Neuronal stem cell (in vitro differentiated cells): ENCODE data around the gene RNF214.
A peak's percentile ranks its signal among the peaks of the same experiment; 100 is the strongest.

ENCODE experiments used
- DNase-seq: peaks from one replicate; pipeline ENCODE4 v3.0.0-alpha.2; 2013; ENCODE audit warnings: low spot score
- H2AFZ ChIP-seq: one replicate; pipeline ENCODE4 v1.6.1; 2013; ENCODE audit warnings: mild to moderate bottlenecking, low read length, inconsistent platforms
- H2AK5ac ChIP-seq: 2 replicates; pipeline ENCODE4 v1.6.1; 2013; ENCODE audit warnings: low read depth, mild to moderate bottlenecking, inconsistent platforms, low read length, moderate library complexity, mixed read lengths
- H2BK120ac ChIP-seq: 2 replicates; pipeline ENCODE4 v1.6.1; 2013; ENCODE audit warnings: low read depth, mild to moderate bottlenecking, inconsistent platforms, low read length, moderate library complexity, mixed read lengths
- H2BK12ac ChIP-seq: one replicate; pipeline ENCODE4 v1.6.1; 2013; ENCODE audit warnings: low read length, inconsistent platforms
- H2BK15ac ChIP-seq: 2 replicates; pipeline ENCODE4 v1.6.1; 2013; ENCODE audit warnings: mild to moderate bottlenecking, low read length, inconsistent platforms, mixed read lengths
- H2BK5ac ChIP-seq: one replicate; pipeline ENCODE4 v1.6.1; 2013; ENCODE audit warnings: inconsistent platforms, mild to moderate bottlenecking, low read length, moderate library complexity
- H3K14ac ChIP-seq: one replicate; pipeline ENCODE4 v1.6.1; 2013; ENCODE audit warnings: low read length, inconsistent platforms
- H3K18ac ChIP-seq: 2 replicates; pipeline ENCODE4 v1.6.1; 2013; ENCODE audit warnings: low read length, inconsistent platforms
- H3K23ac ChIP-seq: 2 replicates; pipeline ENCODE4 v1.6.1; 2013; ENCODE audit warnings: low read depth, mild to moderate bottlenecking, mixed read lengths, low read length, inconsistent platforms; ENCODE audit not compliant: poor library complexity
- H3K27ac ChIP-seq: replicated peaks from 3 replicates; pipeline ENCODE4 v1.5.1; 2013; ENCODE audit warnings: low read length, inconsistent platforms
- H3K27me3 ChIP-seq, 3 experiments: 2 replicates each; pipeline ENCODE4 v1.6.1; 2013; ENCODE audit warnings: low read length in 3 of 3, mild to moderate bottlenecking in 2 of 3, inconsistent platforms in 1 of 3, low read depth in 1 of 3, mixed read lengths in 1 of 3, moderate library complexity in 1 of 3; ENCODE audit not compliant: control insufficient read depth in 3 of 3, insufficient read depth in 3 of 3
- H3K36me3 ChIP-seq, 2 donors: replicated peaks in 1 of 2; 2 replicates each; pipeline ENCODE4 v1.6.1; 2013; ENCODE audit warnings: low read length in 2 of 2; ENCODE audit not compliant: control insufficient read depth in 2 of 2, insufficient read depth in 2 of 2
- H3K4ac ChIP-seq: 2 replicates; pipeline ENCODE4 v1.6.1; 2013; ENCODE audit warnings: inconsistent platforms, mild to moderate bottlenecking, low read length, moderate library complexity
- H3K4me1 ChIP-seq, 2 donors: 1 replicate in 1 of 2; 2 replicates in 1 of 2; pipeline ENCODE4 v1.6.1; 2013; ENCODE audit warnings: low read length in 2 of 2, low read depth in 1 of 2; ENCODE audit not compliant: control insufficient read depth in 2 of 2, insufficient read depth in 1 of 2
- H3K4me2 ChIP-seq: one replicate; pipeline ENCODE4 v1.6.1; 2013; ENCODE audit warnings: mild to moderate bottlenecking, low read length, inconsistent platforms; ENCODE audit not compliant: insufficient read depth, poor library complexity, severe bottlenecking
- H3K4me3 ChIP-seq, 2 donors: 2 replicates each; pipeline ENCODE4 v1.5.1; 2013; ENCODE audit warnings: low read length in 2 of 2, mild to moderate bottlenecking in 2 of 2, inconsistent platforms in 1 of 2, moderate library complexity in 1 of 2
- H3K79me1 ChIP-seq: one replicate; pipeline ENCODE4 v1.6.1; 2013; ENCODE audit warnings: low read depth, mild to moderate bottlenecking, inconsistent platforms, low read length, moderate library complexity
- H3K9ac ChIP-seq: one replicate; pipeline ENCODE4 v1.6.1; 2013; ENCODE audit warnings: mild to moderate bottlenecking, low read depth, low read length, inconsistent platforms; ENCODE audit not compliant: poor library complexity
- H3K9me3 ChIP-seq, 2 donors: replicated peaks in 1 of 2; 2 replicates each; pipeline versions ENCODE3 to v1.6.1; 2013; ENCODE audit warnings: low read length in 2 of 2, mild to moderate bottlenecking in 2 of 2, inconsistent platforms in 1 of 2, low read depth in 1 of 2, mixed read lengths in 1 of 2, moderate library complexity in 1 of 2; ENCODE audit not compliant: control insufficient read depth in 2 of 2, insufficient read depth in 1 of 2
- H4K8ac ChIP-seq: one replicate; pipeline ENCODE4 v1.6.1; 2013; ENCODE audit warnings: low read depth, mild to moderate bottlenecking, inconsistent platforms, low read length, moderate library complexity
- H4K91ac ChIP-seq: one replicate; pipeline ENCODE4 v1.6.1; 2013; ENCODE audit warnings: low read length, low read depth, mild to moderate bottlenecking, inconsistent platforms; ENCODE audit not compliant: poor library complexity
- WGBS, 2 donors: extraction: QIAGEN DNeasy Blood & Tissue Kit; methylation state at CpG; one replicate each; pipeline ENCODE4 v1.1.7; 2013; ENCODE audit warnings: missing lambda C conversion rate in 2 of 2, mixed read lengths in 1 of 2; ENCODE audit not compliant: insufficient read length in 2 of 2, insufficient replicate concordance in 1 of 2; ENCODE audit errors: extremely low coverage in 2 of 2; 5-methylcytosine and 5-hydroxymethylcytosine counted together

The RNF214 gene

DNA sequence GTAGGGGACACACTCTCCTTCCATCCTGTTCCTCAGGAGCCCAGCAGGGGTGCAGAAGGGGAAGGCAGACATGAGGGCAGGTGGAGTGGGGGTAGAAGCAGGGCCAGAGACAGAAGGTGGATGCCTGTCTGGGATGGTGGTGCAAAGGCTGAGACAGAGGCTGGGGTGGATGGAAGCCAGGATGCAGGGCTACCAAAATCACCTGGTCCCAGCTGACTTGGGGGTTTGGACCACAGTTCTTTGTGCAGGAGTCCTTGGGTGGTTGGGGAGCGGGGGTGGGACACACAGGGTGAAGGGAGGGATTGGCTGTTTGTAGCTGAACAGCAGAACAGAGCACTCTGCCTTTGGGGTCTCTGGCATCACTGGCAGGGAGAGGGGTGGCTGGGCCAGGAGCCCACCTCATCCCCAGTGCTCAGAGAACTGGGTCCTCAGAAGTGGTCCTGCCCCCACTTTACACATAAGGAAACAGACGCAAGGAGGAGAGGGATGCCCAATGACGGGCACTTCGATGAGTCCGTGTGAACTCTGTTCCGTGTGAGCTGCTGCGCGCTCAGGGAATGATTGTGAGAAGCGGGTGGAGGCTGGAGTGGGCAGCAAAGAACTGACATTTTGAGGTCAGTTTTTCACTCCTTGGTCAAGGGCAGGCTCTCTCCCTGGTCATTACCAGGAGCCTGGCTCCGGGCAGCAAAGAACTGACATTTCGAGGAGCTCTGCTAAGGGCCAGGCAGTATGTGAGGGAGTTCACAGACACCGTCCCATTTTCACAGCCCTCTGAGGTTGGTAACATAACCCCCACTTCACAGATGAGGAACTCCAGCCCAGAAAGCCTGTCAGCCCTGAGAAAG, 31.4 kb upstream of the RNF214 start:
- no peak overlapping the region for H2BK15ac ChIP-seq
- H3K14ac ChIP-seq = peak overlapping the region; percentile 28
- peak overlapping the region; percentile 8 for H2AK5ac ChIP-seq
- no peak overlapping the region for H2AFZ ChIP-seq
- H3K18ac ChIP-seq = no peak overlapping the region
- no peak overlapping the region for H3K4ac ChIP-seq
- WGBS, 2 donors = no CpG with 5 or more reads among the region's 12 CpGs
- H3K36me3 ChIP-seq = peaks cover 16 to 20% of the 10 kb centered on the region in 2 donors
- no peaks in the 10 kb centered on the region for H3K9me3 ChIP-seq
- peak overlapping the region; percentile 66 for H3K9ac ChIP-seq
- no peaks in the 10 kb centered on the region for H3K27me3 ChIP-seq
- peak overlapping the region; percentile 7 for H2BK5ac ChIP-seq
- H2BK12ac ChIP-seq = no peak overlapping the region
- no peaks in the 10 kb centered on the region for H3K79me1 ChIP-seq
- no peak for DNase-seq
- H2BK120ac ChIP-seq = no peak overlapping the region
- no peak overlapping the region for H3K23ac ChIP-seq
- no peak overlapping the region for H3K27ac ChIP-seq
- peak overlapping the region in 1 of 2 donors; percentile 53 for H3K4me3 ChIP-seq
- peak overlapping the region; percentile 3 for H4K8ac ChIP-seq
- H3K4me2 ChIP-seq = no peak overlapping the region
- H4K91ac ChIP-seq = no peak overlapping the region
- peaks cover 12 to 37% of the 10 kb centered on the region in 2 donors for H3K4me1 ChIP-seq

- H3K18ac ChIP-seq = no peak overlapping the region
- H3K4me3 ChIP-seq = peak overlapping the region in 1 of 2 donors; percentile 53
- peak overlapping the region; percentile 66 for H3K9ac ChIP-seq
- H2AFZ ChIP-seq = no peak overlapping the region
- no peaks in the 10 kb centered on the region for H3K79me1 ChIP-seq
- peaks cover 16 to 19% of the 10 kb centered on the region in 2 donors for H3K36me3 ChIP-seq
- H2BK5ac ChIP-seq = peak overlapping the region; percentile 7
- H3K27me3 ChIP-seq = no peaks in the 10 kb centered on the region
- H2BK12ac ChIP-seq = no peak overlapping the region
- no peak overlapping the region for H4K91ac ChIP-seq
- H3K9me3 ChIP-seq = no peaks in the 10 kb centered on the region
- peak overlapping the region; percentile 76 for H3K14ac ChIP-seq
- no peak overlapping the region for H2AK5ac ChIP-seq
- no peak overlapping the region for H4K8ac ChIP-seq
- peaks cover 12 to 37% of the 10 kb centered on the region in 2 donors for H3K4me1 ChIP-seq
- H2BK15ac ChIP-seq = no peak overlapping the region
- no peak overlapping the region for H3K23ac ChIP-seq
- no peak for DNase-seq
- no peak overlapping the region for H3K27ac ChIP-seq
- no peak overlapping the region for H2BK120ac ChIP-seq
- no peak overlapping the region for H3K4ac ChIP-seq
- no CpG with 5 or more reads among the region's 14 CpGs for WGBS, 2 donors
- H3K4me2 ChIP-seq = no peak overlapping the region
Observed at GRCh38 chr11:117201658-117202305, 30.7 kb upstream of the RNF214 start.

DNA sequence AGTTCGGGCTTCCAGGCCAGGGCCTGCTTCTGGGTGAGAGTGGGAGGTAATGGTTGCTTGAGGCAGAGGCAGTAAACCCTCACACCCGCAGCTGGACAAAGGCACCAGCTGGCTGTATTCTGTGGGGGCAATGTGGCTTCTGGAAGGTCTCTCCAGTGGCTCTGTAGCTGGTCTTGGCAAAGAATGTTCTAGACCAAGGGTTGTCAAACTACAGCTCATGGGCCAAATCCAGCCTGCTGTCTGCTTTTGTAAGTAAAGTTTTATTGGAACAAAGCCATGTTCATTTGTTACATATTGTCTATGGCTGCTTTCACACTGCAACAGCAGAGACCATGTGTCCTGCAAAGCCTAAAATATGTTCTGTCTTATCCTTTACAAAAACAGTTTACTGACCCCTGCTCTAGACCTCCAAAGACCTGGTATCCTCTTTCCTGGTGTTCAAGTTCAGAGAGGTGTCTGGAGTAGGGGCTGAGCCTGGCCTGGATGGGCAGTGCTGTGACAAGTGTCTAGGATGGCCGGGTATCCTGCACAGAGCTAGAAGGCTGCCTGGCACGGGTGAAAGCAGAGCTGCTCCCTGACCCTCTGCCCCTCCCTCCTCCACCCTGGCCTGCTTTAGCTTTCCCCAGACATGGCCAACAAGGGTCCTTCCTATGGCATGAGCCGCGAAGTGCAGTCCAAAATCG, 29.9 kb upstream of the RNF214 start:
- Histone ChIP-seq H3K14ac (no peak overlapping the region), H3K27me3 (no peaks in the 10 kb centered on the region), H4K91ac (no peak overlapping the region), H3K4ac (no peak overlapping the region), H3K9me3 (no peaks in the 10 kb centered on the region), H2AFZ (no peak overlapping the region), H3K18ac (peak overlapping the region; percentile 32), H3K9ac (no peak overlapping the region), H3K4me2 (no peak overlapping the region), H2BK5ac (no peak overlapping the region), H3K36me3 (peaks cover 16 to 19% of the 10 kb centered on the region in 2 donors), H3K27ac (no peak overlapping the region), H3K4me3 (peak overlapping the region in 1 of 2 donors; percentile 53), H2BK12ac (no peak overlapping the region), H2BK120ac (no peak overlapping the region), H2AK5ac (no peak overlapping the region), H3K4me1 (peaks cover 12 to 36% of the 10 kb centered on the region in 2 donors), H3K79me1 (no peaks in the 10 kb centered on the region), H4K8ac (no peak overlapping the region), H3K23ac (peak overlapping the region; percentile 74), H2BK15ac (no peak overlapping the region)
- no CpG with 5 or more reads among the region's 7 CpGs for WGBS, 2 donors
- no peak for DNase-seq

GRCh38 chr11:117203069-117203407, 29.4 kb upstream of the RNF214 start:
- Histone ChIP-seq H3K4me1 (peaks cover 12 to 32% of the 10 kb centered on the region in 2 donors), H2BK15ac (no peak overlapping the region), H2BK120ac (no peak overlapping the region), H2BK5ac (no peak overlapping the region), H2AFZ (no peak overlapping the region), H3K4me3 (no peak overlapping the region), H2AK5ac (no peak overlapping the region), H3K4ac (no peak overlapping the region), H3K79me1 (no peaks in the 10 kb centered on the region), H4K91ac (no peak overlapping the region), H3K36me3 (peaks cover 16 to 19% of the 10 kb centered on the region in 2 donors), H3K27ac (no peak overlapping the region), H3K23ac (peak overlapping the region; percentile 74), H3K4me2 (no peak overlapping the region), H3K9ac (no peak overlapping the region), H4K8ac (no peak overlapping the region), H2BK12ac (no peak overlapping the region), H3K18ac (peak overlapping the region; percentile 32), H3K27me3 (no peaks in the 10 kb centered on the region), H3K14ac (no peak overlapping the region), H3K9me3 (no peaks in the 10 kb centered on the region)
- no peak for DNase-seq
- WGBS, 2 donors = no CpG with 5 or more reads among the region's 10 CpGs
